Right atrium auricular region (tissue), 2 donors: ENCODE results near the gene TNS3. TPM values are rescaled to one million over a fixed set of nuclear protein-coding genes. Genes with fewer than 3 reads are reported as not detected.

Experiments
- DNase-seq: peaks from one replicate; pipeline ENCODE4 v3.0.0-alpha.2; 2019; ENCODE audit warnings: low spot score
- H3K27ac ChIP-seq, 2 donors: fragments of 200-600 bp; sonication (generic); 1 replicate in 1 of 2; 2 replicates in 1 of 2; pipeline ENCODE4 v1.5.1; 2016 to 2019
- H3K27me3 ChIP-seq, 2 donors: fragments of 200-600 bp; sonication (generic); one replicate each; pipeline versions ENCODE4 v1.5.1 to v1.6.0; 2017 to 2019
- H3K36me3 ChIP-seq: fragments of 200-600 bp; sonication (generic); one replicate; pipeline ENCODE4 v1.5.1; 2016
- H3K4me1 ChIP-seq, 2 donors: fragments of 200-600 bp; sonication (generic); one replicate each; pipeline versions ENCODE4 v1.5.1 to v1.6.0; 2017 to 2019
- H3K4me3 ChIP-seq, 2 donors: fragments of 200-600 bp; sonication (generic); 1 replicate in 1 of 2; 2 replicates in 1 of 2; pipeline ENCODE4 v1.5.1; 2017 to 2019; ENCODE audit warnings: mild to moderate bottlenecking in 1 of 2, moderate library complexity in 1 of 2
- H3K9me3 ChIP-seq, 2 donors: fragments of 200-600 bp; sonication (generic); one replicate each; pipeline ENCODE4 v1.5.1; 2019
- total RNA-seq, 2 donors: library from RNA; depleted of rRNA; stranded (reverse); fragments of >200 nt; gene quantifications; one replicate each; pipeline ENCODE4 v1.1.0, GENCODE V29; 2016
- TF ChIP-seq, protein P1 (sequence below), 2 donors: fragments of 200-600 bp; sonication (generic); IDR thresholded peaks; one replicate each; pipeline ENCODE4 v1.5.1; 2019; ENCODE audit warnings: antibody characterized with exemption in 2 of 2

Gene TNS3
- total RNA-seq, 2 donors from 2014 or later: 39.7 to 44.4 TPM

DNA sequence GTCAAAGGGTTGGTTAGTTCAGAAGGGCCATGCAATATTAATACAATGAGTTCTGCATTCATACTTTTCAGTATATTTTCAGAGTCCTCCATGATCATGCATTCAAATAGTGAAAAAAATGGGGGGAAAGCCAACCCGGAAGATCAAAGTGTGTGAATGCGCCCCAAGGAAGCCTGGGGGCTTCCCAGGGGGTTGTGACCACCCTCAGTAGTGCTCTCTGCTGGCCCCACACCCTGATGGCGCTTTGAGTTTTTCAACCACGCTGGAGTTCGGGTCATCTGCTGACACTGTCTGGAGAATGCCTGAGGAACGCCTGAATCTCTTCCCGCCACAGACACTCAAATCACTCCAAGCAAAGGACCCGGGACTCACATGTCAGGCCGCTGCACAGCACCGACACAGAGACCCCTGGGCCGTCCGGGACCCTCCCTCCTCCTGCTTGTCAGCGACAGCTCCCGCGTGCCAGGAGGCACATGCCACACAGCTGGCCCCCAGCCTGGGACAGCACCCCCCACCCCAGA is 1.0 kb downstream of the TNS3 start:
- Histone ChIP-seq H3K9me3 (no peaks in the 10 kb centered on the region), H3K36me3 (no peaks in the 10 kb centered on the region), H3K4me1 (peaks cover 0 to 80% of the 10 kb centered on the region in 2 donors), H3K27me3 (no peaks in the 10 kb centered on the region), H3K27ac (peak overlapping the region; percentile 82 to 85), H3K4me3 (peak overlapping the region; percentile 78 to 80)
- TF ChIP-seq, protein P1, sequence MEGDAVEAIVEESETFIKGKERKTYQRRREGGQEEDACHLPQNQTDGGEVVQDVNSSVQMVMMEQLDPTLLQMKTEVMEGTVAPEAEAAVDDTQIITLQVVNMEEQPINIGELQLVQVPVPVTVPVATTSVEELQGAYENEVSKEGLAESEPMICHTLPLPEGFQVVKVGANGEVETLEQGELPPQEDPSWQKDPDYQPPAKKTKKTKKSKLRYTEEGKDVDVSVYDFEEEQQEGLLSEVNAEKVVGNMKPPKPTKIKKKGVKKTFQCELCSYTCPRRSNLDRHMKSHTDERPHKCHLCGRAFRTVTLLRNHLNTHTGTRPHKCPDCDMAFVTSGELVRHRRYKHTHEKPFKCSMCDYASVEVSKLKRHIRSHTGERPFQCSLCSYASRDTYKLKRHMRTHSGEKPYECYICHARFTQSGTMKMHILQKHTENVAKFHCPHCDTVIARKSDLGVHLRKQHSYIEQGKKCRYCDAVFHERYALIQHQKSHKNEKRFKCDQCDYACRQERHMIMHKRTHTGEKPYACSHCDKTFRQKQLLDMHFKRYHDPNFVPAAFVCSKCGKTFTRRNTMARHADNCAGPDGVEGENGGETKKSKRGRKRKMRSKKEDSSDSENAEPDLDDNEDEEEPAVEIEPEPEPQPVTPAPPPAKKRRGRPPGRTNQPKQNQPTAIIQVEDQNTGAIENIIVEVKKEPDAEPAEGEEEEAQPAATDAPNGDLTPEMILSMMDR (IDR thresholded peaks at IDR 0.05): peak in 1 of 2 donors; percentile 11
- no peak for DNase-seq

DNA sequence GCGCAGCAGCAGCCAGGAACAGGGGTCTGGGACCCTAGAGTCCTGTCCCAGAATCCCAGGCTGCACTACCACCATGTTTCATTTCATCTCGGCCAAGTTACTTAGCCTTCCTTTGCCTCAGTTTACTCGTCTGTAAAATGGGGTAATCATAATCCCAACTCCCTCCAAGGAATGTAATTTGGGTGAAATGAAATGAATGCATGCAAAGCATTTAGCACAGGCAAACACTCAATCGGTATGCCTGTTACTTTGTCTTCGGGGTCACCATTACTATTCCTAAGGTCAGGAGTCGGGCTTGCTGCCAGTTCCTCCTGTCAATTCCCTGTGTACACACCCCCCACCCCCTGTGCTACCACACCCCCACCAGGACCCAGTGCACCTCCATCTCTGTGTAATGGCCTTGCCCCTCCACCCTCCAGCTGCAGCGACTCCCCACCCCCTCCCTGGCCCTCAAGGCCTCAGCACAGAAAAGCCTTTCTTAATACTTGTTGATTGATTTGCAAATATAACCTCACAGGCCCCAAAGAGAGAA is 1.7 kb downstream of the TNS3 start:
- TF ChIP-seq, protein P1 (IDR thresholded peaks at IDR 0.05): no peak
- H3K27ac ChIP-seq: no peak overlapping the region
- no peaks in the 10 kb centered on the region for H3K27me3 ChIP-seq
- H3K4me1 ChIP-seq: peaks cover 0 to 81% of the 10 kb centered on the region in 2 donors
- peak overlapping the region in 1 of 2 donors; percentile 80 for H3K4me3 ChIP-seq
- no peak for DNase-seq
- H3K36me3 ChIP-seq: no peaks in the 10 kb centered on the region
- no peaks in the 10 kb centered on the region for H3K9me3 ChIP-seq

DNA sequence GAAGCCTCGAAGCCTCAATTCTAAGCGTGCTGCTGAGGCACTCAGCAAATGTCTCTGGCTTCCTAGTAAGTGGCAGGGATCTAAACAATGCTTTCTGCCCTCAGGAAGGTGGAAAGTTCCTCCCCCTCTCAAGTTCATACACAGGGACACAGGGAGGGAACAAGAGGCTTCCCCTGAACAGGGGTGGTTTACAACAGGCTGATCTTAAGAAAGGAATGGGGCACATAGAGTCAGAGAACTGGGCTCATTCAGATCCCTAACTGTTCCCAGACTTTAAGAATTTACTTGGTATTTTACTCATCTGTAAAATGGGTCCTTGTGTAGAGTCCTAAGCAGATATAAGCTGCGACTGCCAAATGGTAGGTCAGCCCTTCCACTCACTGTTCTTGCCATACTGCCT is 2.5 kb downstream of the TNS3 start:
- no peaks in the 10 kb centered on the region for H3K27me3 ChIP-seq

DNA sequence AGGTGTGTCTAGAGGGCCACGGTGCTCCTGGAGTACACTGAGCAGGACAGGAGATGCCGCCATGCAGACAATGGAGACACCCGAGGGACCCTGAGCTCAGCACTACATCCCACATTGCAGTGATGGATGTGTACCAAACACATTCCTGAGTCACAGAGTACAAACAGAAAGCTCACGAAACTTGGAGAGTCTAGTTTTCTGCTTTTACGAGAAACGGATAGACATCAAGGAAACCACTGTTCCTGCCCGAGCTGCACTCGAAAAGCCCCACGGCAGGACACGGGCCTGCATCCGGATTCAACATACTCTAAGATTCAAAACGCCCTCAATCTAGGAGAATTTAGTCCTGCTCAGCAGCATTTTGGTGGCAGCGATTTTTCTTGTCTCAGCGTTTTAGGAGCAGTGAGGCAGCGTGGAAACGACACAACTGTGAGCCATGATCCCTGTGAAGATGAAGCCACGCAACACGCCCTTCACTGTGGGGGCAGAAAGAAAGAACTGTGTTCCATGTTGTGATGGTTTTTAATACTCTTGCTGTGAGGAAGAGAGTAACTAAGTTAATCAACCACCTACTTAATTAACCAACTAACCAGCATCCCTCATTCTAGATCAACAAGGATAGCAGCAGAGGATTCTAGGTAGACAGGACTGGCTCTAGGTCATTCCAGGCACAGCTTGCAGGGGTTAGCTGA is 3.2 kb downstream of the TNS3 start:
- Histone ChIP-seq H3K27ac (peak overlapping the region; percentile 50 to 84), H3K9me3 (no peaks in the 10 kb centered on the region), H3K27me3 (no peaks in the 10 kb centered on the region), H3K36me3 (no peaks in the 10 kb centered on the region), H3K4me3 (no peak overlapping the region), H3K4me1 (peaks cover 0 to 88% of the 10 kb centered on the region in 2 donors)
- TF ChIP-seq, protein P1 (IDR thresholded peaks at IDR 0.05): no peak
- DNase-seq: no peak

More for the DNA sequence above, 2.5 kb downstream of the TNS3 start:
- Histone ChIP-seq H3K4me3 (no peak overlapping the region), H3K9me3 (no peaks in the 10 kb centered on the region), H3K27ac (peak overlapping the region; percentile 28 to 50), H3K4me1 (peaks cover 0 to 88% of the 10 kb centered on the region in 2 donors), H3K36me3 (no peaks in the 10 kb centered on the region)
- no peak for DNase-seq
- TF ChIP-seq, protein P1 (IDR thresholded peaks at IDR 0.05): no peak

DNA sequence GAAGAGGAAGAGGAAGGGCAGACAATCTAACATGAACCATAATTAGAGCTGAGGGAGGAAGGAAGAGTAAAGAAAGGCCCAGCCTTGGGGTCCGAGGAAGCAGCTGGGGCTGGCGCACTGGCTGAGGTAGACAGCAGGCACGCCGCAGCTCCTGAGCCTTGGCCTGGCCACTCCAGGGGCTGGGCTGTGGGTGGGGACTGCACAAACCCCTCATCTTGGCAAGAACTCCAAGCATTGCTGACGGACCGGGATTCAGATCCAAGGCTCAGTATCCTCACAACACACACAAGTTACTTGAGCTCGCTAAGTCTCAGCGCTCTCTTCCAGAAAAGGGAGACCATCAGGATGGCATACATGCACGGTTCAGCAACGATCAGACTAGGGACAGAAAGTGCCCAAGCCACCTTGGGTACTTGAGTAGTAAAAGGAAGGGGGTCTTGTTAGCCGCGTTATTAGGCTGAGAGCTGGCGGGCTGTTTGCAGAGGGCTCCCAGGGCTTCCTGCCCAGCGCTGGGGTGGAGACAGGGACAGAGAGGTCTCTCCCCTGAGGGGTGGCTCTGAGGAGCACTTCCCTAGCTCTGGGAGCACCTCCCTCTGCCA is 4.5 kb downstream of the TNS3 start:
- DNase-seq: no peak
- TF ChIP-seq, protein P1 (IDR thresholded peaks at IDR 0.05): no peak
- H3K4me3 ChIP-seq: peak overlapping the region in 1 of 2 donors; percentile 24
- peak overlapping the region; percentile 75 to 84 for H3K27ac ChIP-seq
- no peaks in the 10 kb centered on the region for H3K36me3 ChIP-seq
- H3K27me3 ChIP-seq: no peaks in the 10 kb centered on the region
- H3K4me1 ChIP-seq: peaks cover 0 to 86% of the 10 kb centered on the region in 2 donors
- H3K9me3 ChIP-seq: no peaks in the 10 kb centered on the region
